Retinal pigment epithelial cell (primary cell): ENCODE measurements around the gene CARS2.
"Not testable (repeated sequence)": the region's sequence is repeated elsewhere in the genome, so short reads cannot be mapped to it uniquely, and the experiment has no call there.

Experiments used
- DNase-seq: peaks from one replicate; pipeline ENCODE4 v3.0.0-alpha.2; 2010; ENCODE audit warnings: low read depth
- H3K4me3 ChIP-seq: 2 replicates; pipeline ENCODE4 v1.5.1; 2011; ENCODE audit warnings: mild to moderate bottlenecking, low read length, control low read depth, moderate library complexity
- TF ChIP-seq, protein P1 (sequence below): conservative IDR thresholded peaks from 2 replicates; pipeline ENCODE4 v1.5.1; 2011; ENCODE audit warnings: low read depth, low read length, control low read depth, inconsistent platforms

CARS2 gene

DNA sequence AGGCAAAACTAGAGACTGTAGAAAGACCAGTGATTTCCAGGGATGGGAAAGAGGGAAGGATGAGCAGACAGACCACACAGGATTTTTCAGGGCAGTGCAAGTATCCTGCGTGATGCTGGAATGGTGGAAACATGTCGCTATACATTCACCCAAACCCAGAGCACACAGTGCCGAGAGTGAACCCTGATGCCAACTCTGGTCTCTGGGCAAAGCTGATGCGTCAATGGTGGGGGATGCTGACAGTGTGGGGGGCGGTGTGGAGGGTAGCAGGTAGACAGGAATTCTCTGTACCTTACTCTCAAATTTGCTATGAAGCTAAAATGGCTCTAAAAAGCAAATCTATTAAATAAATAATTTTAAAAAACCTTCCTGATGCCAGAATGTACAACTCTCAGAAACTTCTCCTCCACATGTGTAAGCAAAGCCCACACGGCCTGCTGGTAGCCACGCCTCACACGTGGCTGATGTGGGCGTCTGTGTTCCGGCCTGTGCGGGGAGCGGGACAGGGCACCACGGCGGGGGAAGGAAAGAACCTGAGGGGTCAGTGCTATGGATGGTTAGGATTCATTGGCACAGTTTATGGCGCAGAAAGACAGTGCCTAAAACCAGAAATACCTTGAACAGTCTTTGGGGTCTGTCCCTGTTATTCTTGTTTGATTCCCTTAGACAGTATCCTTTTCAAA, 23.9 kb downstream of the CARS2 start:
- TF ChIP-seq, protein P1, sequence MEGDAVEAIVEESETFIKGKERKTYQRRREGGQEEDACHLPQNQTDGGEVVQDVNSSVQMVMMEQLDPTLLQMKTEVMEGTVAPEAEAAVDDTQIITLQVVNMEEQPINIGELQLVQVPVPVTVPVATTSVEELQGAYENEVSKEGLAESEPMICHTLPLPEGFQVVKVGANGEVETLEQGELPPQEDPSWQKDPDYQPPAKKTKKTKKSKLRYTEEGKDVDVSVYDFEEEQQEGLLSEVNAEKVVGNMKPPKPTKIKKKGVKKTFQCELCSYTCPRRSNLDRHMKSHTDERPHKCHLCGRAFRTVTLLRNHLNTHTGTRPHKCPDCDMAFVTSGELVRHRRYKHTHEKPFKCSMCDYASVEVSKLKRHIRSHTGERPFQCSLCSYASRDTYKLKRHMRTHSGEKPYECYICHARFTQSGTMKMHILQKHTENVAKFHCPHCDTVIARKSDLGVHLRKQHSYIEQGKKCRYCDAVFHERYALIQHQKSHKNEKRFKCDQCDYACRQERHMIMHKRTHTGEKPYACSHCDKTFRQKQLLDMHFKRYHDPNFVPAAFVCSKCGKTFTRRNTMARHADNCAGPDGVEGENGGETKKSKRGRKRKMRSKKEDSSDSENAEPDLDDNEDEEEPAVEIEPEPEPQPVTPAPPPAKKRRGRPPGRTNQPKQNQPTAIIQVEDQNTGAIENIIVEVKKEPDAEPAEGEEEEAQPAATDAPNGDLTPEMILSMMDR, result no peak
- H3K4me3 ChIP-seq, result no peak overlapping the region
- DNase-seq, result no peak

DNA sequence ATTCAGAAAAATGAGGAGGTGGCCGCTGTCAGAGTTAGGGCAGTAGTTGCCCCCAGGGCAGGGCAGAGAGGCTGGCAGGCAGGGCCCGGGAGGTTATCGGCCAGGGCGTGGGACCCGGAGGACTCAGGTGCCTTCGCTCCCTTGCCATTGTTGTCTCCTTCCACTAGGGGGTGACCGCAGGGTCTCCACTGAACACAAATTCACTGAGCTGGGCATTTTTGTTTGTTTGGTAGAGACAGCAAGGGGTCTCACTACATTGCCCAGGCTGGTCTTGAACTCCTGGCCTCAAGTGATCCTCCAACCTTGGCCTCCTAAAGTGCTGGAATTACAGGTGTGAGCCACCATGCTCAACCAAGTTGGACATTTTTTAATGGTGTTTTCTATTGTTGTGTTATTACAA, 25.1 kb downstream of the CARS2 start:
- TF ChIP-seq, protein P1, result peak; percentile 60
- H3K4me3 ChIP-seq, result no peak overlapping the region
- no peak for DNase-seq

GRCh38 chr13:110677731-110678545, 28.0 kb downstream of the CARS2 start:
- TF ChIP-seq, protein P1, result no peak
- DNase-seq, result no peak
- H3K4me3 ChIP-seq, result no peak overlapping the region

DNA sequence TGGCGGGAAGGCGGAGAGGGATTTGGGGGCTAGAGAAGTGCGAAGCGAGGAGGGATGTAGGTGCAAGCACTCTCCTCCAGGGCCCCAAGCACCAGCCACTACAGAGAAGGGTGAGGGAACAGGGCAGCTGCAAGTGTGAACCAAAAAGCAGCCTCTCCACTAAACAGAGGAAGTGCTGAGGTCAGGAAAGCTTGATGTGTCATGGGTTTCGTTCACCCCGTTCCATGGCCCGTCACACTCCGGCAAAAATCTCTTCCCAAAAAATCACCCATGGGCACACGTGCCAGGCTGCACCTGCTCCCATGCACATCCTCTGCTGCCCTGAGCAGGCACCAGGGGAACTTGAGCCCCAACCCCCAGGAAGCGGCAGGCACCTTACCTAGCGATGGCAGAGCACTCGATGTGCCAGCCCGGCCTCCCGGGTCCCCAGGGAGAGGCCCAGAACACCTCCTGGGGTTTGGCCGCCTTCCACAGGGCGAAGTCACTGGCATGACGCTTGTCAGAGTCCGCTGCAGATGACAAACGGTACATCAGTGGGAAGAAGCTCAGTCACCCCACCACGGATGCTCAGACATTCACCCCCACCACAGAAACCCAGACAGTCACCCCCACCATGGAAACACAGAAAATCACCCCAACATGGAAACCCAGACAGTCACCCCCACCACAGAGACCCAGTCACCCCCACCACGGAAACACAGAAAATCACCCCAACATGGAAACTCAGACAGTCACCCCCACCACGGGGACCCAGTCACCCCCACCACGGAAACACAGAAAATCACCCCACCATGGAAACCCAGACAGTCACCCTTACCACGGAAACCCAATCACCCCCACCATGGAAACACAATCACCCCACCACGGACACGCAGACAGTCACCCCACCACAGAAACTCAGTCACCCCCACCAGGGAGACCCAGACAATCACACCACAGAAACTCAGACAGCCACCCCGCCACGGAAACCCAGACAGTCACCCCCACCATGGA, 29.0 kb downstream of the CARS2 start:
- no peak for DNase-seq
- TF ChIP-seq, protein P1, result no peak
- no peak overlapping the region for H3K4me3 ChIP-seq

DNA sequence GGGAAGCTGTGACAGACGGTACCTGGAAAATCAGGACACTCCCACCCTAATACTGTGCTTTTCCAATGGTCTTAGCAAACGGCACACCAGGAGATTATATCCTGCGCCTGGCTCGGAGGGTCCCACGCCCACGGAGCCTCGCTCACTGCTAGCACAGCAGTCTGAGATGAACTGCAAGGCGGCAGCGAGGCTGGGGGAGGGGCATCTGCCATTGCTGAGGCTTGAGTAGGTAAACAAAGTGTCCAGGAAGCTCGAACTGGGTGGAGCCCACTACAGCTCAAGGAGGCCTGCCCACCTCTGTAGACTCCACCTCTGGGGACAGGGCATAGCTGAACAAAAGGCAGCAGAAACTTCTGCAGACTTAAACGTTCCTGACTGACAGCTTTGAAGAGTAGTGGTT, 36.1 kb downstream of the CARS2 start:
- not testable (repeated sequence) for H3K4me3 ChIP-seq, DNase-seq

DNA sequence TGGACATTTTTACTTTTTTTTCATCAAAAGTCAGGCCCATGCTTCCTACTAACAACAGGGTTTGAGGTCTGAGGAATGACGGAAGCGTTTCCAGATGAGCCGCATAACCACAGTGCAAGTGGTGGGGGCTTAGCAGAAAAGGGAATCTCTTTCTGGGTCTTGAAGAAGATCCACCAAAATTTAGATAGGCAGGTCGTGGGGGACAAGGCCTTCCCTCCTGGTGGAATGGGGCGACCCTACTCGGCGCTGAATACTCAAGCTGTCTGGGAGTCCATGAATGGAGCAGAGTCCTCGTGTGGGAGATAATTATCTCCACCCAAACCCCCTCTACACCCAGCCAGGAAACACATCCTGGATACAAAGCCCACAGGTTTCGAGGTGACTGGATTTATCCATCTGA, 36.9 kb downstream of the CARS2 start:
- no peak overlapping the region for H3K4me3 ChIP-seq
- TF ChIP-seq, protein P1, result no peak
- no peak for DNase-seq

GRCh38 chr13:110666255-110666533, 39.7 kb downstream of the CARS2 start:
- DNase-seq, result no peak
- H3K4me3 ChIP-seq, result no peak overlapping the region
- TF ChIP-seq, protein P1, result no peak
